H9 (cell line): Measurements from ENCODE around the gene OR52N2. TPM values are rescaled to one million over a fixed set of nuclear protein-coding genes. Genes with fewer than 3 reads are reported as not detected.
A peak's percentile ranks its signal among the peaks of the same experiment; 100 is the strongest.

Source experiments
- DNase-seq: peaks from one replicate; pipeline ENCODE4 v3.0.0-alpha.2; 2017
- H2AFZ ChIP-seq: one replicate; pipeline ENCODE4 v1.6.1; 2013; ENCODE audit warnings: mild to moderate bottlenecking, low read length, control low read depth, moderate library complexity
- H2AK5ac ChIP-seq: 2 replicates; pipeline ENCODE4 v1.6.1; 2013; ENCODE audit warnings: low read length, control low read depth, mixed read lengths; ENCODE audit not compliant: insufficient read length
- H2BK120ac ChIP-seq: one replicate; pipeline ENCODE4 v1.6.1; 2013; ENCODE audit warnings: low read depth, mild to moderate bottlenecking, low read length, control low read depth, inconsistent platforms; ENCODE audit not compliant: poor library complexity, severe bottlenecking
- H2BK12ac ChIP-seq: 2 replicates; pipeline ENCODE4 v1.6.1; 2013; ENCODE audit warnings: low read length, control low read depth, mixed read lengths, low read depth; ENCODE audit not compliant: insufficient read length
- H2BK15ac ChIP-seq: 2 replicates; pipeline ENCODE4 v1.6.1; 2013; ENCODE audit warnings: low read depth, low read length, control low read depth
- H2BK20ac ChIP-seq: one replicate; pipeline ENCODE4 v1.6.1; 2013; ENCODE audit warnings: low read depth, mild to moderate bottlenecking, low read length, control low read depth, inconsistent platforms; ENCODE audit not compliant: poor library complexity, severe bottlenecking
- H2BK5ac ChIP-seq: 2 replicates; pipeline ENCODE4 v1.6.1; 2013; ENCODE audit warnings: low read length, control low read depth, mixed read lengths; ENCODE audit not compliant: insufficient read length
- H3K14ac ChIP-seq: 2 replicates; pipeline ENCODE4 v1.6.1; 2013; ENCODE audit warnings: low read length, control low read depth; ENCODE audit not compliant: insufficient read depth
- H3K18ac ChIP-seq: 2 replicates; pipeline ENCODE4 v1.6.1; 2013; ENCODE audit warnings: low read depth, mild to moderate bottlenecking, mixed read lengths, low read length, control low read depth; ENCODE audit not compliant: insufficient read length
- H3K23ac ChIP-seq: 2 replicates; pipeline ENCODE4 v1.6.1; 2013; ENCODE audit warnings: low read length, control low read depth, mixed read lengths, low read depth; ENCODE audit not compliant: insufficient read length
- H3K23me2 ChIP-seq: 2 replicates; pipeline ENCODE4 v1.6.1; 2013; ENCODE audit warnings: low read depth, mild to moderate bottlenecking, mixed read lengths, low read length, control low read depth; ENCODE audit not compliant: insufficient read length, poor library complexity, severe bottlenecking
- H3K27ac ChIP-seq: 2 replicates; pipeline ENCODE4 v1.5.1; 2013; ENCODE audit warnings: low read length, control low read depth, mixed read lengths, low read depth; ENCODE audit not compliant: insufficient read length
- H3K27me3 ChIP-seq: 2 replicates; pipeline ENCODE4 v1.6.1; 2013; ENCODE audit warnings: low read length, control low read depth, inconsistent platforms; ENCODE audit not compliant: insufficient read depth
- H3K4ac ChIP-seq: 2 replicates; pipeline ENCODE4 v1.6.1; 2013; ENCODE audit warnings: low read depth, mild to moderate bottlenecking, control low read depth, inconsistent platforms, low read length, moderate library complexity
- H3K4me1 ChIP-seq: 2 replicates; pipeline ENCODE4 v1.6.1; 2013; ENCODE audit warnings: low read length, control low read depth, inconsistent platforms; ENCODE audit not compliant: insufficient read depth
- H3K4me2 ChIP-seq: 2 replicates; pipeline ENCODE4 v1.6.1; 2013; ENCODE audit warnings: low read length, control low read depth, mixed read lengths; ENCODE audit not compliant: insufficient read length, insufficient read depth
- H3K56ac ChIP-seq: 2 replicates; pipeline ENCODE4 v1.6.1; 2013; ENCODE audit warnings: low read depth, mild to moderate bottlenecking, mixed read lengths, low read length, control low read depth; ENCODE audit not compliant: insufficient read length
- H3K79me1 ChIP-seq: 2 replicates; pipeline ENCODE4 v1.6.1; 2013; ENCODE audit warnings: low read depth, mild to moderate bottlenecking, moderate library complexity, low read length, control low read depth, inconsistent platforms; ENCODE audit not compliant: insufficient read depth, poor library complexity, severe bottlenecking
- H3K79me2 ChIP-seq: 2 replicates; pipeline ENCODE4 v1.6.1; 2013; ENCODE audit warnings: low read length, control low read depth, inconsistent platforms; ENCODE audit not compliant: insufficient read depth
- H3K9ac ChIP-seq: 2 replicates; pipeline ENCODE4 v1.6.1; 2013; ENCODE audit warnings: low read length, control low read depth, mixed read lengths; ENCODE audit not compliant: insufficient read length; ENCODE audit errors: extremely low read depth
- H3K9me3 ChIP-seq: one replicate; pipeline ENCODE4 v1.6.1; 2013; ENCODE audit warnings: low read depth, low read length, inconsistent platforms; ENCODE audit not compliant: control insufficient read depth
- H3T11ph ChIP-seq: one replicate; pipeline ENCODE4 v1.6.1; 2013; ENCODE audit warnings: mild to moderate bottlenecking, low read length, control low read depth, inconsistent platforms
- H4K20me1 ChIP-seq: one replicate; pipeline ENCODE4 v1.6.1; 2013; ENCODE audit not compliant: control insufficient read depth, insufficient read length, insufficient read depth
- H4K5ac ChIP-seq: 2 replicates; pipeline ENCODE4 v1.6.1; 2013; ENCODE audit warnings: low read depth, mild to moderate bottlenecking, mixed read lengths, low read length, control low read depth; ENCODE audit not compliant: insufficient read length
- H4K8ac ChIP-seq: replicated peaks from 2 replicates; pipeline ENCODE4 v1.6.1; 2013; ENCODE audit warnings: low read length, control low read depth, mixed read lengths, low read depth; ENCODE audit not compliant: insufficient read length
- H4K91ac ChIP-seq: 2 replicates; pipeline ENCODE4 v1.6.1; 2013; ENCODE audit warnings: low read depth, mild to moderate bottlenecking, moderate library complexity, mixed read lengths, low read length, control low read depth; ENCODE audit not compliant: insufficient read length
- H3K27ac Mint-ChIP-seq, 3 experiments: 2 replicates in 2 of 3; 3 replicates in 1 of 3; pipeline ENCODE4 v1.8.0; 2020 to 2021; ENCODE audit warnings: mixed read lengths in 3 of 3, mild to moderate bottlenecking in 1 of 3, moderate library complexity in 1 of 3
- H3K27me3 Mint-ChIP-seq: 2 replicates; pipeline ENCODE4 v1.8.0; 2021; ENCODE audit warnings: low read depth, mild to moderate bottlenecking, moderate library complexity, mixed read lengths
- H3K36me3 Mint-ChIP-seq, 3 experiments: 2 replicates in 2 of 3; 3 replicates in 1 of 3; pipeline ENCODE4 v1.8.0; 2020 to 2021; ENCODE audit warnings: low read depth in 3 of 3, mixed read lengths in 3 of 3; ENCODE audit not compliant: insufficient read depth in 1 of 3
- H3K4me1 Mint-ChIP-seq, 2 experiments: 2 replicates each; pipeline ENCODE4 v1.8.0; 2020; ENCODE audit warnings: mixed read lengths in 2 of 2
- H3K4me3 Mint-ChIP-seq, 2 experiments: 2 replicates in 1 of 2; 3 replicates in 1 of 2; pipeline ENCODE4 v1.8.0; 2020 to 2021; ENCODE audit warnings: mild to moderate bottlenecking in 2 of 2, mixed read lengths in 2 of 2, moderate library complexity in 1 of 2
- H3K9me3 Mint-ChIP-seq, 2 experiments: 2 replicates in 1 of 2; 3 replicates in 1 of 2; pipeline ENCODE4 v1.8.0; 2020; ENCODE audit warnings: mild to moderate bottlenecking in 2 of 2, mixed read lengths in 2 of 2, moderate library complexity in 1 of 2
- WGBS: extraction: QIAGEN DNeasy Blood & Tissue Kit; methylation state at CpG from one replicate; pipeline ENCODE4 v1.1.7; 2013; ENCODE audit warnings: missing lambda C conversion rate, low lambda C conversion rate, mixed read lengths; ENCODE audit not compliant: insufficient read length; ENCODE audit errors: extremely low coverage; 5-methylcytosine and 5-hydroxymethylcytosine counted together
- long read RNA-seq: library from polyadenylated mRNA; unstranded; transcript quantifications from one replicate; pipeline ENCODE4 v2.0.0, GENCODE V29; 2020
- total RNA-seq: library from RNA; stranded (reverse); gene quantifications from 2 replicates; pipeline ENCODE4 v1.2.1, GENCODE V29; 2021
- TF ChIP-seq, protein P1 (sequence below): fragments of 200-600 bp; sonication (generic); conservative IDR thresholded peaks from 3 replicates; pipeline ENCODE4 v1.8.0; 2021; ENCODE audit warnings: antibody characterized with exemption, mild to moderate bottlenecking

The OR52N2 gene
- not detected in 2 replicates for total RNA-seq
- long read RNA-seq = 0 reads

GRCh38 chr11:5808500-5809121 lies at the start of gene OR52N2:
TSS of gene OR52N2 (plus strand) at chr11:5808924. CDS start at chr11:5820336, 11,412 bp downstream.
- no peak within 1 kb of the TSS for H3K56ac ChIP-seq
- no peak within 1 kb of the TSS for H3T11ph ChIP-seq
- H3K18ac ChIP-seq = no peak within 1 kb of the TSS
- no peak within 1 kb of the TSS for H2BK20ac ChIP-seq
- peak; percentile 77 for DNase-seq
- peaks cover 2% of the 10 kb centered on the region; the same call in 1 of the 2 replicates for H3K27me3 Mint-ChIP-seq
- TF ChIP-seq, protein P1, sequence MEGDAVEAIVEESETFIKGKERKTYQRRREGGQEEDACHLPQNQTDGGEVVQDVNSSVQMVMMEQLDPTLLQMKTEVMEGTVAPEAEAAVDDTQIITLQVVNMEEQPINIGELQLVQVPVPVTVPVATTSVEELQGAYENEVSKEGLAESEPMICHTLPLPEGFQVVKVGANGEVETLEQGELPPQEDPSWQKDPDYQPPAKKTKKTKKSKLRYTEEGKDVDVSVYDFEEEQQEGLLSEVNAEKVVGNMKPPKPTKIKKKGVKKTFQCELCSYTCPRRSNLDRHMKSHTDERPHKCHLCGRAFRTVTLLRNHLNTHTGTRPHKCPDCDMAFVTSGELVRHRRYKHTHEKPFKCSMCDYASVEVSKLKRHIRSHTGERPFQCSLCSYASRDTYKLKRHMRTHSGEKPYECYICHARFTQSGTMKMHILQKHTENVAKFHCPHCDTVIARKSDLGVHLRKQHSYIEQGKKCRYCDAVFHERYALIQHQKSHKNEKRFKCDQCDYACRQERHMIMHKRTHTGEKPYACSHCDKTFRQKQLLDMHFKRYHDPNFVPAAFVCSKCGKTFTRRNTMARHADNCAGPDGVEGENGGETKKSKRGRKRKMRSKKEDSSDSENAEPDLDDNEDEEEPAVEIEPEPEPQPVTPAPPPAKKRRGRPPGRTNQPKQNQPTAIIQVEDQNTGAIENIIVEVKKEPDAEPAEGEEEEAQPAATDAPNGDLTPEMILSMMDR = peak; percentile 94
- H2AK5ac ChIP-seq = no peak within 1 kb of the TSS
- H2BK12ac ChIP-seq = no peak within 1 kb of the TSS
- H4K91ac ChIP-seq = no peak within 1 kb of the TSS
- no peaks in the 10 kb centered on the region for H3K79me1 ChIP-seq
- peak within 1 kb of the TSS in 2 of 3 experiments; percentile 71 to 89; a peak in 4 of 7 replicates for H3K27ac Mint-ChIP-seq
- H3K23ac ChIP-seq = no peak within 1 kb of the TSS
- no peak within 1 kb of the TSS for H2BK5ac ChIP-seq
- no peak within 1 kb of the TSS for H2BK120ac ChIP-seq
- H3K27me3 ChIP-seq = no peaks in the 10 kb centered on the region
- no peak within 1 kb of the TSS for H4K5ac ChIP-seq
- no peak within 1 kb of the TSS for H2AFZ ChIP-seq
- no peaks in the 10 kb centered on the region for H3K79me2 ChIP-seq
- no peak within 1 kb of the TSS for H3K14ac ChIP-seq
- WGBS = no CpG with 5 or more reads among the region's 24 CpGs
- no peaks in the 10 kb centered on the region for H3K9me3 ChIP-seq
- peak within 1 kb of the TSS; percentile 80 for H3K4me3 Mint-ChIP-seq
- H2BK15ac ChIP-seq = no peak within 1 kb of the TSS
- H3K36me3 Mint-ChIP-seq = peaks cover 0 to 6% (median under 1%) of the 10 kb centered on the region in 3 experiments; a peak in 4 of 7 replicates
- peak within 1 kb of the TSS; percentile 65 for H3K4me2 ChIP-seq
- H3K4ac ChIP-seq = no peak within 1 kb of the TSS
- no peak within 1 kb of the TSS for H4K8ac ChIP-seq
- H3K9ac ChIP-seq = peak within 1 kb of the TSS; percentile 20
- no peaks in the 10 kb centered on the region for H4K20me1 ChIP-seq
- H3K4me1 Mint-ChIP-seq = peaks cover 21 to 26% of the 10 kb centered on the region in 2 experiments
- no peaks in the 10 kb centered on the region for H3K23me2 ChIP-seq
- peaks cover 4 to 5% of the 10 kb centered on the region in 2 experiments; a peak in 4 of 5 replicates for H3K9me3 Mint-ChIP-seq
- no peaks in the 10 kb centered on the region for H3K4me1 ChIP-seq
- H3K27ac ChIP-seq = no peak within 1 kb of the TSS
